Activated CD8-positive, alpha-beta T cell treated with anti-CD3 and anti-CD28 coated beads for 36 hours (primary cell): ENCODE results near the gene IL17B. TPM values are rescaled to one million over a fixed set of nuclear protein-coding genes. Genes with fewer than 3 reads are reported as not detected.

Source experiments
- ATAC-seq: fragments of 200-7000 bp; cut with Tn5 transposase; one replicate; pipeline ENCODE4 v1.10.0; 2021; ENCODE audit warnings: mild to moderate bottlenecking, moderate library complexity
- CTCF ChIA-PET: fragments of 350-600 bp; sonication (Branson Sonifier 250); formaldehyde crosslinking; loops from one replicate; lab custom pipeline; 2021; ENCODE audit warnings: antibody characterized with exemption; lab: Charles Lee
- POLR2A ChIA-PET: fragments of 350-600 bp; sonication (Branson Sonifier 250); formaldehyde crosslinking; loops from one replicate; lab custom pipeline; 2021; ENCODE audit warnings: antibody characterized with exemption; lab: Charles Lee
- DNase-seq: peaks from one replicate; pipeline ENCODE4 v3.0.0-alpha.2; 2020
- H3K27ac Mint-ChIP-seq: one replicate; pipeline ENCODE4 v1.8.0; 2021; ENCODE audit warnings: mild to moderate bottlenecking, mixed read lengths
- H3K27me3 Mint-ChIP-seq: one replicate; pipeline ENCODE4 v1.8.0; 2021; ENCODE audit warnings: mixed read lengths
- H3K36me3 Mint-ChIP-seq: one replicate; pipeline ENCODE4 v1.8.0; 2021; ENCODE audit warnings: low read depth, mixed read lengths
- H3K4me1 Mint-ChIP-seq: one replicate; pipeline ENCODE4 v1.8.0; 2021; ENCODE audit warnings: low read depth, mixed read lengths
- H3K4me3 Mint-ChIP-seq: one replicate; pipeline ENCODE4 v1.8.0; 2021; ENCODE audit warnings: mild to moderate bottlenecking, moderate library complexity, mixed read lengths
- H3K9me3 Mint-ChIP-seq: one replicate; pipeline ENCODE4 v1.8.0; 2021; ENCODE audit warnings: mixed read lengths
- CTCF ChIP-seq: fragments of 200-600 bp; IDR thresholded peaks from one replicate; pipeline ENCODE4 v1.8.0; 2022; ENCODE audit warnings: antibody characterized with exemption, mild to moderate bottlenecking
- intact Hi-C: fragments of 100-400 bp; cut with micrococcal nuclease; formaldehyde crosslinking; loops from one replicate; pipeline ENCODE4 v1.10.0; 2022
- total RNA-seq, 2 experiments: library from RNA; stranded (reverse); gene quantifications; one replicate each; pipeline ENCODE4 v1.2.3, GENCODE V29; 2021

The IL17B gene
- total RNA-seq, 2 experiments from 2014 or later, result not detected

DNA sequence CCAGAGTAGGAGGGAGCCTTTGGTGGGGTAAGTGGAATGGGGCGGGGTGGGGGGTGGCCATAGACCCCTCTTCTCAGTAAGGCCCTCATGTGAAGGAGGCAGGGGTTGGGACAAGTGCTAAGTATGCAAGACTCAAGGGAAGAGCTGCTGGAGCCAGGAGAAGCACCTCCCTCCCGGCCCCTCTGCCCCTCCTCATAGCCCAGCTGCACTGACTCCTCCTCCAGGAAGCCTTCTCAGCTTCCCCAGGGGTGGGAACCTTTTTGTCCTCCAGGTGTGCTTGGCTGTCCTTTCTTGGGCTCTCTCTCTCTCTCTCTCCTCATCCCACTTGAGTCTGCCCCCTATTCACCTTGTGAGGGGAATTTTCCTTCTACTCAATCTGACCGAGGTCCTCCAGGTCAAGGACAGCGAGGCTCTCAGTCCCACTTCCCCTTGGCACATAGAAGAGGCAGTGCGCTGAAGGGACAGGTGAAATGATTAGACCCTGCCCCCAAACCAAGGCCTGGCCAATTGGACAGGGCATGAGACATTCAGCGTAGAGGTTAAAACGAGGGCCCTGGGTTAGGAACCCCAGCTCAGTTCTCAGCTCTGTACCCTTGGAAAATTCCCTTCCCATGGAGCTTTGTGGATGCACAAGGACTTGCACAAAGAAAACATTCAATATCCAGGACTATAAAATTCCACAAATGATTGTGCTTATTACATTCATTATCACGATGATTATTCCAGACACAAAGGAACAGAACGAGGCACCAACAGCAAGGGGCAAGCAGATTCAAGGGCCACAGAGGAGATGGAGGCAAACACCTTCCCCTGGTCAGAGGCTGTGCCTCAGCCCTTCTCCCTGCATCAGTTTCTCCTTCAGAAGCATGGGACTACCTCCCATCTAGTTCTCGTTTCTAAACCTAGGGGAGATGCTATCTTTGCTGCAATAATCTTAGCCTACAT lies 45.6 kb upstream of the IL17B start:
- Mint-ChIP-seq H3K4me3 (no peak overlapping the region), H3K27ac (no peak overlapping the region), H3K36me3 (no peaks in the 10 kb centered on the region), H3K27me3 (no peaks in the 10 kb centered on the region), H3K9me3 (no peaks in the 10 kb centered on the region), H3K4me1 (no peaks in the 10 kb centered on the region)
- DNase-seq, result no peak
- CTCF ChIA-PET, result interaction anchor here (1.0 to 5.0 kb wide), 7 partner anchors 9 to 172 kb away, joined by 3 to 17 read pairs (median 3); no protein-coding TSS in a partner anchor
- ATAC-seq, result no peak
- POLR2A ChIA-PET, result no interaction called here
- intact Hi-C loops, result no loop called here
- TF ChIP-seq CTCF, result no peak

DNA sequence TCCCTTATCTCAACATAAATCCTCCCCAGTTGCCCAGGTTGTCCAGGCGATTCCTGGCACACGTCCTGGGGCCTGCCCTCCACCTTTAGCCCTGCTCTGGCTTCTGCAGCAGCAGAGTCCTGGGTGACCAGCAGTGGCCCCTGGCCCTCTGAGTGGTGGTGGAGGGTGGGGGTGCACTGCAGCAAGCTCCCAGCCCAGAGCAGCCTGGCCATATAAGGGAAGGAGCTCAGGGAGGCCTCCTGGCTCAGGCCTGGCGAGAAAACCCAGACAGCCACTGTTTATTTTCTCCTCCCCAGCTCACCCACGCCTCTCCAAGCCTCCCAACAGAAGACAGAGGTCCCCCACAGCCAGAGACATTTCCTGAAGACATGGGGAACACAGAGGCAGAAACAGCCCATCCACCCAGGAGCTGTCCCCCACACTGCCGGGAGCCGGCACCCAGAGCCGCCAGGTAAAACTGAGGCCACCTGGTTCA lies 44.7 kb upstream of the IL17B start:
- Mint-ChIP-seq H3K27me3 (no peaks in the 10 kb centered on the region), H3K4me1 (no peaks in the 10 kb centered on the region), H3K4me3 (no peak overlapping the region), H3K27ac (no peak overlapping the region), H3K36me3 (no peaks in the 10 kb centered on the region), H3K9me3 (no peaks in the 10 kb centered on the region)
- no peak for DNase-seq
- intact Hi-C loops, result no loop called here
- CTCF ChIA-PET, result interaction anchor here (1.5 to 5.0 kb wide), 3 partner anchors 11 to 18 kb away, joined by 3 to 17 read pairs (median 13); no protein-coding TSS in a partner anchor
- POLR2A ChIA-PET, result no interaction called here
- no peak for ATAC-seq
- TF ChIP-seq CTCF, result no peak

- Mint-ChIP-seq H3K27ac (no peak overlapping the region), H3K36me3 (no peaks in the 10 kb centered on the region), H3K4me3 (no peak overlapping the region), H3K9me3 (no peaks in the 10 kb centered on the region), H3K27me3 (no peaks in the 10 kb centered on the region), H3K4me1 (no peaks in the 10 kb centered on the region)
- CTCF ChIA-PET, result interaction anchor here (1.0 to 5.0 kb wide), 6 partner anchors 10 to 65 kb away, joined by 3 to 17 read pairs (median 3); partner anchors contain the start of gene PCYOX1L
- TF ChIP-seq CTCF, result no peak
- intact Hi-C loops, result no loop called here
- ATAC-seq (no peak), DNase-seq (no peak)
- POLR2A ChIA-PET, result no interaction called here
Observed at GRCh38 chr5:149423049-149423793, 44.1 kb upstream of the IL17B start.

DNA sequence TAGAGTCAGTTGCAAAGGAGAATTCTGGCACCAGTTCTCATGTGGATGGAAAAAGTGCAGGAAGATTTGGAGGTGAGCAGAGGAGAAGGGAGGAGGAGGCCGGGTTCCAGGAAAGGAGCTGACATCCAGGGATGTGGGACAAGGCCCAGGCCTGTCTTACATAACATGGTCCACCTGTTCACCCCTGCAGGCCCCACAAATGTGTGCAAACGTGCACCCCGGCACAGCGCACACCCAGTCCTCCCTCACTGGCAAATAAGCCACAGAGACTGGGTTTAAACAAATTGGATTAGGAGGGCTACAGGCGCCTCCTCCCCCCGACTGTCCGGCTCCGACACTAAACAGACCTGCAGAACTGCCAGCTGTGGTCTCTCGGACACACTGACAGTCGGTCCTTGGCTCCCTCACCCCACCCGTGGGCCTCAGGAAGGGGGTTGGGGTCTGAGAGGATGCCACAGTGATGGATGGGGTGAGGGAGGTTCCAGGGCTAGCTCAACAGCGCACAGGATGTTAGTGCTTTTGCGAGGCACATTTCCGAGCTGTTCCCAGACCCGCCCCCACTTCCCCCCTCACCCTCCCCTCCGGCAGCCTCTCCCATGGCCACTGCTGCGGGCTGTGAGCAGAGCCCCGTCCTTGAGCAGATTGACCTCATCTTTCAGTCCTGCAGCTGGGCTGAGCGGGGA lies 43.4 kb upstream of the IL17B start:
- H3K4me3 Mint-ChIP-seq, result no peak overlapping the region
- peak; percentile 53 for ATAC-seq
- no peaks in the 10 kb centered on the region for H3K36me3 Mint-ChIP-seq
- H3K4me1 Mint-ChIP-seq, result no peaks in the 10 kb centered on the region
- no peak for DNase-seq
- intact Hi-C loops, result no loop called here
- POLR2A ChIA-PET, result interaction anchor here (0.6 to 1.0 kb wide), 2 partner anchors 17 to 33 kb away, joined by 3 to 5 read pairs; no protein-coding TSS in a partner anchor
- no peaks in the 10 kb centered on the region for H3K27me3 Mint-ChIP-seq
- CTCF ChIA-PET, result interaction anchor here (1.0 to 5.0 kb wide), 6 partner anchors 9 to 65 kb away, joined by 3 to 17 read pairs (median 4); partner anchors contain the start of gene PCYOX1L
- no peak overlapping the region for H3K27ac Mint-ChIP-seq
- no peak for TF ChIP-seq CTCF
- no peaks in the 10 kb centered on the region for H3K9me3 Mint-ChIP-seq
